OCI-LY7 (cell line): ENCODE results near the gene CSNK2A1.

Source experiments
- CTCF ChIP-seq: fragments of 200-600 bp; sonication (generic); conservative IDR thresholded peaks from 2 replicates; pipeline ENCODE4 v1.5.1; 2014; ENCODE audit warnings: mild to moderate bottlenecking, antibody characterized with exemption, low read length, moderate library complexity, mixed read lengths
- EZH2phosphoT487 ChIP-seq: fragments of 200-600 bp; sonication (generic); IDR thresholded peaks from 2 replicates; pipeline ENCODE4 v1.6.1; 2018; ENCODE audit warnings: low read depth, borderline replicate concordance, mild to moderate bottlenecking, mixed run types, antibody characterized with exemption, low read length, moderate library complexity, mixed read lengths

GRCh38 chr20:547394-547793, 3.8 kb upstream of the CSNK2A1 start:
- no peak for TF ChIP-seq EZH2phosphoT487
- no peak for TF ChIP-seq CTCF
